NCI-H146 (cell line): ENCODE results near the gene TKFC.
A peak's percentile ranks its signal among the peaks of the same experiment; 100 is the strongest.

Source experiments
- DNase-seq: peaks from one replicate; lab custom pipeline; 2025; lab: John Stamatoyannopoulos, UW

Gene TKFC

DNA sequence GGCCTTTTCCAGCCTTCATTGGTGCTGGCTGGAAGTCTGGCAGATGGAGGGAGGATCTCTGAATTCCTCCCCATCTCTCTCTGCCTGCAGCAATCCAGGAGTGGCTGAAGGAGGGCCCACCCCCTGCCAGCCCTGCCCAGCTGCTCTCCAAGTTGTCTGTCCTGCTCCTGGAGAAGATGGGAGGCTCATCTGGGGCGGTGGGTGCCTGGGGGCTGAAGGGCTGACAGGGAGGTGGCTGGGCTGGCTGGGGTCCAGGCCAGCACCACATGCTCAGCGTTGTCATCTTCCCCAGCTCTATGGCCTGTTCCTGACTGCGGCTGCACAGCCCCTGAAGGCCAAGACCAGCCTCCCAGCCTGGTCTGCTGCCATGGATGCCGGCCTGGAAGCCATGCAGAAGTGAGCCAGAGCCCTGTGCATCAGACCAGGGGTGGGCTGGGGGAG, 12.2 kb downstream of the TKFC start:
- DNase-seq, result no peak

GRCh38 chr11:61345954-61346843, 13.2 kb downstream of the TKFC start:
- DNase-seq, result no peak

DNA sequence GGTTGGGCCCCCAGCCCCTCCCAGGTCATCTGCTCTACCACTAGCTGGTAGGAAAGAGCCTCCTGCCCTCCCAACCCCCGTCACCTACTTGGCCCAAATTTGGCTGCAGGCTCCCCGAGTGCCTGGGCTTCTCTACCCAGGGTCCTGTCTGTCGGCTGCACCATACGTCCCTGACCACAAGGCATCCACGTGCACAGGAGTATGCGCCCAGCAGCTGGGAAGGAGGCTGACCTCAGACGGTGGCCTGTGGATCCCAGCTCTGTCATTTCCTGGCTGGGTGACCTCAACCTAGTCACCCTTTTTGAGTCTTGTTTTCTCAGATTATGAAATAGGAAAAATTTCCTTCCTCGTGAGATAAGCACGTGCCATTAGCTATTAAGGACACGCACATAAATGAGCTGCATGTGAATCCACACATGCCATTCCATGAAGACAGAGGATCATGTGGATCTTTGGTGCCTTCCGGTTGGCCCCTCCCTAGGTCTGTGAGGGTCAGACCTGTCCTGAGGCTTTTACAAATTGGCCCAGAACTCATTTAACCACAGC, 15.0 kb downstream of the TKFC start:
- DNase-seq, result no peak

DNA sequence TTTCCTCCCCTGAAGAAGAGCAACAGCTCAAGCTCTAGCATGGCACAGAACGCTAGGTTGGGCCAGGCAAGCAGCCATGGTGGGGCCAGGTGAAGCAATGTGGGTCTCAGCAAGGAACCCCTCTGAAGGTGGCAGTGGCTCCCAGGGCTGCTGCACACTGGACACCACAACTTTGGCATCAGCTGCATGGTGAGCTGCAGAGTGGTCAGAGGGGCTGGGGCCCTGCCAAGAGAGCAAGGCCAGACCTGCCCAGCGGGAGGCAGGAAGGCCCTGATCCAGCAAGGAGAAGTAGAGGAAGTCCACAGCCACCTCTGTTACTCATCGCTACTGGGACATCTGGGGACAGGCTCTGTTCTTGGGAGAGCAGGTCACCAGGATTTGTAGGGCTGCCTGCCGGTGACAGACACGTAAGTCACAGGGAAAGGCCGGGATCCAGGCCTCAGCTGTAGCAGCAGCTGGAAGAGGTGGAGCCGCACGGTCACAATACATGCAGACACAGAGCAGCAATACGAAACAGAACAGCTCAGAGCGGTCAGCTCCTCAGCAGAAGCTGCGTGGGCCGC, 16.2 kb downstream of the TKFC start:
- no peak for DNase-seq

- DNase-seq, result no peak
These were observed 16.9 kb downstream of the TKFC start for GRCh38 chr11:61349916-61350315.

GRCh38 chr11:61350336-61350735, 17.3 kb downstream of the TKFC start:
- no peak for DNase-seq

GRCh38 chr11:61350803-61351202, 17.8 kb downstream of the TKFC start:
- DNase-seq, result no peak

GRCh38 chr11:61352038-61352437, 19.0 kb downstream of the TKFC start:
- DNase-seq, result no peak

- DNase-seq, result no peak
These were observed 20.4 kb downstream of the TKFC start for GRCh38 chr11:61353131-61354067.

- no peak for DNase-seq
These were observed 21.2 kb downstream of the TKFC start for GRCh38 chr11:61354208-61354607.

DNA sequence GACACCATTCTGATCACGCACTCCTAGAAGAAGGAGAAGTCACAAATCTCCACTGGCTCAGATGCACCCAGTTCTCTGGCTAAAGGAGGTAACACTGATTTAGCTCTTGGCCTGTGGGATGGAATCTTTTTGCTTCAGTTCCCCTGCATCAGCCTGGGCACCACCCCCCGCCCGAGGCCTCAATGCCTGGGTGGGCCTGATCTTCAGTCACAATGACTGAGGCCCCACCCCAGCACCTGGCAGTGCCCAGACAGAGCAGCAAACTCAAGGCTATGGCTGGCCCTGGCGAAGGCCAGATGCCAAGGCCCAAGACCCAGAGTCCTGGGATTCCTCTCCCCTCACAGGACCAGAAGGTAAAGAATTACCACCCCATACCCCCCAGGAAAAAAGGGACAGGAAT, 23.7 kb downstream of the TKFC start:
- DNase-seq, result no peak

DNA sequence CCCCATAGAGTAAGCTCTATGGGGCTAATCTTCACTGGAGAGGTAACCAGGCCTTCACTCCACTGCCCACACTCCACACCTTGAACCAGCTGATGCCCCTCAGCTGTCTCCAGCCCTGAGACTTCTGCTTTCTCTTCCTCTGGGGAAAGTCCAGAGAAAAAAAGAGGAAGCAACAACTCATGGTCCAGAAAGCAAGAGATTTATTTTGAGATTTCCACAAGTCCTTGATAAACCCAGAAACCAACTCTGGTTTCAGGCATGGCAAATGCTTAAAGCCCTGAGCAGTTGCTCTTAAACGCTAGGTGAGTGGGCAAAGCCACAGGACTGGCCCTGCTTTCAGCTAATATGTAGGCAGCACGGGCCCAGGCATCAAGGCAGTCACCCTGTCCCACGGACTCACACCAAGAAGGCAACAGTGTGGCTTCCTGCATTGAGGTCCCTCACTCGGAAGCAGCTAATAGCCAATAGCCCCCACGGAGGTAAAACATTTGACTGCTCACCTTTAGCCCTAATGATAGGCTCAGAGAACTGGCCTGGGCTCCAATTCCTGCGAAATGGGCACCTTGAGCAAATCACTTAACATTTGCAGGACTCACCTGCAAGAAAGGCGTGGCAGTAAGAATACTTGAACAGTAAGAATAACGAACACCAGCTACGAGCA, 24.3 kb downstream of the TKFC start:
- DNase-seq, result no peak

GRCh38 chr11:61357894-61358239, 24.8 kb downstream of the TKFC start:
- no peak for DNase-seq

DNA sequence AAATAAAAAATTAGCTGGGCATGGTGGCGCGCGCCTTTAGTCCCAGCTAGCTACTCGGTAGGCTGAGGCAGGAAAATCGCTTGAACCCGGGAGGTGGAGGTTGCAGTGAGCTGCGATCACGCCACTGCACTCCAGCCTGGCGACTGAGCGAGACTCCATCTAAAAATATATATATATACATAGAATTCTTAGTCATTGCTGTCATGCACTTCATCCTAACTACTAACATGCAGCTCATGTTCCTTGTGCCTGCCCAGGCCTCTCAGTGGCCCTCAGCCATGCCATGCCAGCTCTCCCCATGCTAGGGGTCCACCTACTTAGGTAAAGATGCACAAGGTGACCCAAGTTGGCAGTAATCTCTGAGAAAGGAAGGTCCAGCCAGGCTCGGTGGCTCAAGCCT, 25.5 kb downstream of the TKFC start:
- no peak for DNase-seq

DNA sequence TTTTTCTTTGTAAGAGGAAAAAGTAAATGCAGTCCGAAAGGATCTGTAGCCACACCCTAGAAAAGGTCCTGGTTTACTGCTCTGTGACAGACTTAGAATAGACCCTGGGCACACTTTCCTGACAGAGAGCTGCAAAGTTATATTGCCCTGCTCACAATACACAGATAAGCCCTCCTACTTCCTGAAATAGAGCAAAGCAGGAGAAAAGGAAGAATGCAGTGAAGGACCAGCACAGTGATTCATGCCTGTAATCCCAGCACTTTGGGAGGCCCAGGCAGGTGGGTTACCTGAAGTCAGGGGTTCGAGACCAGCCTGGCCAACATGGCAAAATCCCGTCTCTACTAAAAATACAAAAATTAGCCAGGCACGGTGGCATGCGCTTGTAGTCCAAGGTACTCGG, 26.5 kb downstream of the TKFC start:
- DNase-seq, result no peak

DNA sequence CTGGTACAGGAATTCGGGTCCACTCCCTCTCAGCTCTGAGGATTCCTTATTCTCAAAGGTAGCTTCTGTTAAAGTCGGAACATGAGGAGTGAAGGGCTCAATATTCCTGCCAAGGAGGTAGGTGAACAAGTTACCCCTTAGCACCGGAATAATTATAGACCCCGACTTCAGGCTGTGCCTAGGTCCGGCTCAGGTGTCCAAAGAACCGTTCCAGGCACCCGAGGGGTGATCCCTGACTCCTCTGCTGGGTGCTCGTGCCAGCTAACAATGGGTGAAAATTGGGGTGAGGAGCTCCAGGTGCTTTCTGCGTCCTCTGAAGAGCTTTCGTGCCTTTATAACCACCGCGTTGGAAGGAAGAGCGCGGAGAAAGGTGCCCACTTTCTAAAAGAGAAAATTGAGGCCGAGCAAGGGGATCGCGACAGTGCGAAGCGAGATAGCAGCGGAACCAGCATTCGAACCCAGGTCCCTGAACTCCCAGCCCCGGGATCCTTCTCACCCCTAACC, 28.3 kb downstream of the TKFC start:
- DNase-seq, result no peak

- DNase-seq, result peak; percentile 95
These were observed 28.9 kb downstream of the TKFC start, which contains the start of the genes CYB561A3 and TMEM138 for GRCh38 chr11:61361741-61362541. Gene CYB561A3, minus strand, starts transcription at chr11:61361882. Its CDS starts 5,169 bp downstream, at chr11:61356713. Gene TMEM138, plus strand, starts transcription at chr11:61362374. Its CDS starts 2,017 bp downstream, at chr11:61364391.

DNA sequence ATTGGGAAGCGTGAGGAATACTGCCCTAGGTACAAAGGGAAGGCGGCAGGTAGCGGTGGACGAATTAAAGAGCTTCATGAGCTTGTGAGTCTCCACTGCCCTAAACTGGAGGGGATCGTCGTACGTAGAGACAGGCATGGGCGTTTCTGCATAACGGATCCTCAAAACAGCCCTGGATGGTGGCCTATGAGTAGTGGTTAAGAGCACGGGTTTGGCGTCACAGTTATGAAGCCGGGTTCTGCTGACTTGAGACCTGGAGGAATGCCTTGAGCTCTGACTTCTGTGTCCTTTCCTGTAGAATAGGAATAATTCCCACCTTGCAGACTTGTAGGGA, 29.5 kb downstream of the TKFC start:
- peak; percentile 63 for DNase-seq

- no peak for DNase-seq
These were observed 31.1 kb downstream of the TKFC start for GRCh38 chr11:61364012-61364675.

DNA sequence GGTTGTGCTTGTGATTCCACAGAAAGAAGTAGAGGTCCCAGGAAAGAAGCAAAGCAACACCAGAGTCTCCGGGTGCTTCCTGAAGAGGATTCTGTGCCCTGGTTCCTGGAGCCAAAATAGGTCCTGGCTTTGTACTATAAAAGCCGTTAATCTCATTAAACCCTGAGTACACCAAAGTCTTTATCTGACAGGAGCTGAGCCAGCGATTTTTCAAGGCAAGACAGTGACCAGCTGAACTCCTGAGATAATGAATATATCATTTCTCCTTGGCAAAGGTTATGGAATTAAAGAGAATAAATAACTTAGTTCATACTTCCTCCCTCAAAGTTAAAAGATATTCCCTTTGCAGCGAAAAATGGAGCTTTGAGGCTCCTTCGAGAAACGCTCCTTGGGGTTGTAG, 34.4 kb downstream of the TKFC start:
- no peak for DNase-seq
